ENCODE results near the gene NPC1L1. TPM values are rescaled to one million over a fixed set of nuclear protein-coding genes. Genes with fewer than 3 reads are reported as not detected.
"Not testable (repeated sequence)": the region's sequence is repeated elsewhere in the genome, so short reads cannot be mapped to it uniquely, and the experiment has no call there.

NPC1L1 gene
- total RNA-seq, 1 donor from 2014 or later, result not detected

GRCh38 chr7:44567884-44568283 is 26.8 kb upstream of the NPC1L1 start:
- ATAC-seq (no peak), DNase-seq (no peak)
- intact Hi-C loops (cut with micrococcal nuclease), result no loop called here

- DNase-seq, result no peak
- intact Hi-C loops (cut with micrococcal nuclease), result no loop called here
Measured at GRCh38 chr7:44566680-44567079, 25.6 kb upstream of the NPC1L1 start.

GRCh38 chr7:44565795-44566559 is 24.8 kb upstream of the NPC1L1 start:
- ATAC-seq, result peak; percentile 43
- no peak for DNase-seq
- intact Hi-C loops (cut with micrococcal nuclease), result no loop called here

More at GRCh38 chr7:44566680-44567079, 25.6 kb upstream of the NPC1L1 start:
- no peak for ATAC-seq

- ATAC-seq (peak; percentile 89), DNase-seq (peak; percentile 80)
- intact Hi-C loops (cut with micrococcal nuclease), result no loop called here
Measured at GRCh38 chr7:44565097-44565794, 24.1 kb upstream of the NPC1L1 start.

- ATAC-seq, result peak; percentile 7
- intact Hi-C loops (cut with micrococcal nuclease), result no loop called here
Measured at GRCh38 chr7:44564606-44565005, 23.5 kb upstream of the NPC1L1 start.

GRCh38 chr7:44563171-44563679 is 22.1 kb upstream of the NPC1L1 start:
- ATAC-seq (no peak), DNase-seq (no peak)
- intact Hi-C loops (cut with micrococcal nuclease), result no loop called here

More at GRCh38 chr7:44564606-44565005, 23.5 kb upstream of the NPC1L1 start:
- DNase-seq, result no peak

GRCh38 chr7:44562622-44562962 is 21.5 kb upstream of the NPC1L1 start:
- ATAC-seq; intact Hi-C loops (cut with micrococcal nuclease); DNase-seq: not testable (repeated sequence)

GRCh38 chr7:44561962-44562621 is 21.0 kb upstream of the NPC1L1 start:
- intact Hi-C loops (cut with micrococcal nuclease), result no loop called here
- DNase-seq, result no peak
- no peak for ATAC-seq

- DNase-seq, result no peak
- no peak for ATAC-seq
- intact Hi-C loops (cut with micrococcal nuclease), result no loop called here
Measured at GRCh38 chr7:44561481-44561880, 20.4 kb upstream of the NPC1L1 start.

GRCh38 chr7:44559485-44559884 is 18.4 kb upstream of the NPC1L1 start:
- no peak for ATAC-seq
- DNase-seq, result no peak
- intact Hi-C loops (cut with micrococcal nuclease), result no loop called here

- ATAC-seq (no peak), DNase-seq (no peak)
- intact Hi-C loops (cut with micrococcal nuclease), result no loop called here
Measured at GRCh38 chr7:44557485-44557884, 16.4 kb upstream of the NPC1L1 start.

- ATAC-seq (no peak), DNase-seq (no peak)
- intact Hi-C loops (cut with micrococcal nuclease), result no loop called here
Measured at GRCh38 chr7:44555350-44555749, 14.2 kb upstream of the NPC1L1 start.

GRCh38 chr7:44552473-44553005 is 11.4 kb upstream of the NPC1L1 start:
- DNase-seq; ATAC-seq; intact Hi-C loops (cut with micrococcal nuclease): not testable (repeated sequence)

GRCh38 chr7:44549457-44549856 is 8.3 kb upstream of the NPC1L1 start:
- DNase-seq (no peak), ATAC-seq (no peak)
- intact Hi-C loops (cut with micrococcal nuclease), result no loop called here

- DNase-seq, result no peak
- no peak for ATAC-seq
- intact Hi-C loops (cut with micrococcal nuclease), result no loop called here
Measured at GRCh38 chr7:44548893-44549292, 7.8 kb upstream of the NPC1L1 start.

- ATAC-seq (no peak), DNase-seq (no peak)
- intact Hi-C loops (cut with micrococcal nuclease), result no loop called here
Measured at GRCh38 chr7:44547536-44548231, 6.6 kb upstream of the NPC1L1 start.

GRCh38 chr7:44541876-44542610 is 913 bp upstream of the NPC1L1 start:
- no peak for DNase-seq
- intact Hi-C loops (cut with micrococcal nuclease), result no loop called here

GRCh38 chr7:44540592-44541027 is 520 bp downstream of the NPC1L1 start:
- DNase-seq (no peak), ATAC-seq (no peak)
- intact Hi-C loops (cut with micrococcal nuclease), result no loop called here

More at GRCh38 chr7:44541876-44542610, 913 bp upstream of the NPC1L1 start:
- no peak for ATAC-seq
